ENCODE data around the gene COG1.

Gene COG1

GRCh38 chr17:73172252-73172651, 20.6 kb upstream of the COG1 start:
- no peak for DNase-seq

- DNase-seq = no peak
These were observed 18.7 kb upstream of the COG1 start for GRCh38 chr17:73174126-73174525.

- DNase-seq = no peak
These were observed 16.8 kb upstream of the COG1 start for GRCh38 chr17:73175962-73176565.

GRCh38 chr17:73179387-73179786, 13.5 kb upstream of the COG1 start:
- DNase-seq = no peak

GRCh38 chr17:73179878-73180277, 13.0 kb upstream of the COG1 start:
- DNase-seq = no peak

GRCh38 chr17:73182616-73183310, 10.1 kb upstream of the COG1 start:
- DNase-seq = no peak

GRCh38 chr17:73184136-73184993, 8.5 kb upstream of the COG1 start:
- DNase-seq = peak in 1 of 2 donors; percentile 30

GRCh38 chr17:73186283-73187050, 6.4 kb upstream of the COG1 start:
- no peak for DNase-seq

- no peak for DNase-seq
These were observed 5.6 kb upstream of the COG1 start for GRCh38 chr17:73187203-73187769.

- no peak for DNase-seq
These were observed 4.8 kb upstream of the COG1 start for GRCh38 chr17:73188011-73188410.

- DNase-seq = peak; percentile 43 to 64
These were observed 3.3 kb upstream of the COG1 start for GRCh38 chr17:73189417-73190099.

GRCh38 chr17:73191443-73192205, 1.2 kb upstream of the COG1 start:
- DNase-seq = peak; percentile 46 to 83

GRCh38 chr17:73192206-73192893, 505 bp upstream of the COG1 start:
- peak; percentile 61 to 67 for DNase-seq

GRCh38 chr17:73194514-73195222, 1.8 kb downstream of the COG1 start:
- peak; percentile 7 to 11 for DNase-seq

- DNase-seq = no peak
These were observed 3.6 kb downstream of the COG1 start for GRCh38 chr17:73196500-73196899.

GRCh38 chr17:73197161-73197560, 4.3 kb downstream of the COG1 start:
- no peak for DNase-seq

- no peak for DNase-seq
These were observed 5.5 kb downstream of the COG1 start for GRCh38 chr17:73198201-73198929.

- no peak for DNase-seq
These were observed 6.0 kb downstream of the COG1 start for GRCh38 chr17:73198930-73199260.

GRCh38 chr17:73199751-73200317, 7.0 kb downstream of the COG1 start:
- no peak for DNase-seq
